ENCODE results near the gene PSMD7. TPM values are rescaled to one million over a fixed set of nuclear protein-coding genes. Genes with fewer than 3 reads are reported as not detected.

The PSMD7 gene
- total RNA-seq, 2 donors from 2014 or later: 92.5 to 107 TPM

- no peak for DNase-seq (ENCODE audit: low spot score)
- Histone ChIP-seq H3K4me3 (no peak overlapping the region), H3K9me3 (no peaks in the 10 kb centered on the region), H3K36me3 (no peaks in the 10 kb centered on the region), H3K27ac (no peak overlapping the region), H3K4me1 (no peaks in the 10 kb centered on the region), H3K27me3 (no peaks in the 10 kb centered on the region)
- TF ChIP-seq, protein P1, sequence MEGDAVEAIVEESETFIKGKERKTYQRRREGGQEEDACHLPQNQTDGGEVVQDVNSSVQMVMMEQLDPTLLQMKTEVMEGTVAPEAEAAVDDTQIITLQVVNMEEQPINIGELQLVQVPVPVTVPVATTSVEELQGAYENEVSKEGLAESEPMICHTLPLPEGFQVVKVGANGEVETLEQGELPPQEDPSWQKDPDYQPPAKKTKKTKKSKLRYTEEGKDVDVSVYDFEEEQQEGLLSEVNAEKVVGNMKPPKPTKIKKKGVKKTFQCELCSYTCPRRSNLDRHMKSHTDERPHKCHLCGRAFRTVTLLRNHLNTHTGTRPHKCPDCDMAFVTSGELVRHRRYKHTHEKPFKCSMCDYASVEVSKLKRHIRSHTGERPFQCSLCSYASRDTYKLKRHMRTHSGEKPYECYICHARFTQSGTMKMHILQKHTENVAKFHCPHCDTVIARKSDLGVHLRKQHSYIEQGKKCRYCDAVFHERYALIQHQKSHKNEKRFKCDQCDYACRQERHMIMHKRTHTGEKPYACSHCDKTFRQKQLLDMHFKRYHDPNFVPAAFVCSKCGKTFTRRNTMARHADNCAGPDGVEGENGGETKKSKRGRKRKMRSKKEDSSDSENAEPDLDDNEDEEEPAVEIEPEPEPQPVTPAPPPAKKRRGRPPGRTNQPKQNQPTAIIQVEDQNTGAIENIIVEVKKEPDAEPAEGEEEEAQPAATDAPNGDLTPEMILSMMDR (IDR thresholded peaks at IDR 0.05): no peak
Measured at GRCh38 chr16:74275711-74276110, 20.9 kb upstream of the PSMD7 start.

GRCh38 chr16:74277974-74278373 lies 18.6 kb upstream of the PSMD7 start:
- TF ChIP-seq, protein P1 (IDR thresholded peaks at IDR 0.05): no peak
- H3K4me1 ChIP-seq: no peaks in the 10 kb centered on the region
- no peaks in the 10 kb centered on the region for H3K9me3 ChIP-seq
- DNase-seq (ENCODE audit: low spot score): no peak
- H3K27me3 ChIP-seq: no peaks in the 10 kb centered on the region
- H3K27ac ChIP-seq: no peak overlapping the region
- H3K36me3 ChIP-seq: no peaks in the 10 kb centered on the region
- no peak overlapping the region for H3K4me3 ChIP-seq

DNA sequence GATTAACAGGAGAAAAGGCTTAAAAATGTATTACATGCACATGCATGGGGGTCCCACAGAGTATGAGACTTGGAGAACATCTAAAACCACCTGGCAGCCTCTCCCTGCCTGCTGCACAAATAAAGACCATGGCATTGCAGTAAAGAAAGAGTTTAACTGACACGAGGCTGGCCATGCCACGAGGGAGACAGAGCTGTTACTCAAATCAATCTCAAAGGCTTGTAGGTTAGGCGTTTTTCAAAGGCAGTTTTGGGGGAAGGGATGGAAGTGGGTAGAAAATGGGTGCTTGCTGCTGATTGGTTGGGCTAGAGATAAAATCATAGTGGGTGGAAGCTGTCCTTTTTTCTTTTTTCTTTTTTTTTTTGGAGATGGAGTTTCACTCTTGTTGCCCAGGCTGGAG lies 17.3 kb upstream of the PSMD7 start:
- no peak overlapping the region for H3K27ac ChIP-seq
- no peaks in the 10 kb centered on the region for H3K4me1 ChIP-seq
- TF ChIP-seq, protein P1 (IDR thresholded peaks at IDR 0.05): no peak
- H3K27me3 ChIP-seq: no peaks in the 10 kb centered on the region
- H3K36me3 ChIP-seq: no peaks in the 10 kb centered on the region
- no peaks in the 10 kb centered on the region for H3K9me3 ChIP-seq
- H3K4me3 ChIP-seq: no peak overlapping the region
- DNase-seq (ENCODE audit: low spot score): no peak

GRCh38 chr16:74279805-74280204 lies 16.8 kb upstream of the PSMD7 start:
- no peaks in the 10 kb centered on the region for H3K4me1 ChIP-seq
- H3K27ac ChIP-seq: no peak overlapping the region
- TF ChIP-seq, protein P1 (IDR thresholded peaks at IDR 0.05): no peak
- no peaks in the 10 kb centered on the region for H3K36me3 ChIP-seq
- H3K4me3 ChIP-seq: no peak overlapping the region
- H3K9me3 ChIP-seq: no peaks in the 10 kb centered on the region
- DNase-seq (ENCODE audit: low spot score): no peak
- H3K27me3 ChIP-seq: no peaks in the 10 kb centered on the region

DNA sequence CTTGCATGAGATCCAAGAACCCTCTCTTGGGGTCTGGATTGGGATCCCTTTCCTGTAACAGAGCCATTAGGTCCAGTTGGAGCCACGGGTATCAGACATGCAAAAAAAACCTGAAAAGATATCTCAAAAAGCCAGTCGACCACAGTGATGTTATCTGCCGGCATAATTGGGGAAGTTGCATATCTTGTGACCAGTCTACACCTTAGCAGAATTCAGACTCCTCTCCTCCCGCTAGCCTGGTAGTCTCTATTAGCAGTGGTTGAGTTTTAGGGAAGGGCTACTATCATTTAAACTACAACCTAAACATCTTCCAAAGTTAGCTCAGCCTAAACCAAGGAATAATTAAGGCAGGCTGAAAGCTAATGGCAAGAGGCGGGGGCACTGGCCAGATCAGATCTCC lies 16.2 kb upstream of the PSMD7 start:
- no peaks in the 10 kb centered on the region for H3K4me1 ChIP-seq
- no peaks in the 10 kb centered on the region for H3K9me3 ChIP-seq
- no peak overlapping the region for H3K27ac ChIP-seq
- H3K36me3 ChIP-seq: no peaks in the 10 kb centered on the region
- no peak for DNase-seq (ENCODE audit: low spot score)
- H3K4me3 ChIP-seq: no peak overlapping the region
- no peaks in the 10 kb centered on the region for H3K27me3 ChIP-seq
- TF ChIP-seq, protein P1 (IDR thresholded peaks at IDR 0.05): no peak

- TF ChIP-seq, protein P1 (IDR thresholded peaks at IDR 0.05): no peak
- no peaks in the 10 kb centered on the region for H3K9me3 ChIP-seq
- no peak overlapping the region for H3K27ac ChIP-seq
- H3K36me3 ChIP-seq: no peaks in the 10 kb centered on the region
- H3K4me1 ChIP-seq: no peaks in the 10 kb centered on the region
- no peak for DNase-seq (ENCODE audit: low spot score)
- H3K27me3 ChIP-seq: no peaks in the 10 kb centered on the region
- H3K4me3 ChIP-seq: no peak overlapping the region
Measured at GRCh38 chr16:74281300-74281699, 15.3 kb upstream of the PSMD7 start.

Data from right atrium auricular region (tissue), 2 donors.